Endothelial cell of coronary artery (primary cell): ENCODE data around the gene USF1. TPM values are rescaled to one million over a fixed set of nuclear protein-coding genes. Genes with fewer than 3 reads are reported as not detected.

Experiments used
- total RNA-seq: library from RNA; depleted of rRNA; stranded (reverse); fragments of >200 nt; gene quantifications from 2 replicates; pipeline ENCODE4 v1.2.3, GENCODE V29; 2014

USF1 gene
- total RNA-seq, result 87.5 and 122 TPM in 2 replicates

GRCh38 chr1:161045736-161046604 is at the start of gene USF1:
USF1 (minus strand) TSS chr1:161045977; CDS start chr1:161043275, 2,702 bp downstream.

DNA sequence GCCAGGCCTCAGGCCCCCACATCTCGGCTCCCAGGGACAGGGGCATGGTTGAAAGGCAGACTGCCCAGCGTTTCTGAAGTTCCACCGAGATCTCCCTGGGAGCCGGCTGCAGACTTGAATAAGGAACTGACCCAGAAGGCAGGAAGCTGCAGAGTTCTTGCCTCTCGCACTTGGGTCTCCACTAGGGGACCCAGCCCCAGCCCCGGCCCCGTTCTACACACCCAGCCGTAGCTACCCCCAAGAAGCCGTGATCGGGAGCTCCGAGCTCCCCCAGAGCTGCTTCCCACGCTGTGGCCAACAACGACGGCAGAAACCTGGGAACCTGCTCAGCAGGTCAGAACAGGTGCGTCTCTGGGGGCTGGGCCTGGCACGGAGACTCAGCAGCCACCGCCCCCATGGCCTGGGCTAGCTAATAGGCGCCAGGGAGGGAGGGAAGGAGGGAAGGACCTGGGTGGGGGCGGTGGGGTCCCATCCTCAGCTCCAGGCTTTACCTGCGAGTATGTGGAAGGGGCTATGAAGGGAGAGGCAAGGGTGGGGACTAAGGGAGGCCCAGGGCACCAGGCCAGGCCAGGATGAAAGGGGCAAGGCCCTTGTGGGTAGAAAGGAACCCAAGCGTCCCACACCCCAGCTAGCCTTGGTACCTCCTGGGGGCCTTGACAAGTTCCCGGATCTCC is 43.6 kb upstream of the USF1 start, which contains the start of gene NECTIN4:
Gene NECTIN4, minus strand, starts transcription at position 308 of the 674 bp plus-strand sequence. Its CDS starts 262 bp downstream, at position 46.

DNA sequence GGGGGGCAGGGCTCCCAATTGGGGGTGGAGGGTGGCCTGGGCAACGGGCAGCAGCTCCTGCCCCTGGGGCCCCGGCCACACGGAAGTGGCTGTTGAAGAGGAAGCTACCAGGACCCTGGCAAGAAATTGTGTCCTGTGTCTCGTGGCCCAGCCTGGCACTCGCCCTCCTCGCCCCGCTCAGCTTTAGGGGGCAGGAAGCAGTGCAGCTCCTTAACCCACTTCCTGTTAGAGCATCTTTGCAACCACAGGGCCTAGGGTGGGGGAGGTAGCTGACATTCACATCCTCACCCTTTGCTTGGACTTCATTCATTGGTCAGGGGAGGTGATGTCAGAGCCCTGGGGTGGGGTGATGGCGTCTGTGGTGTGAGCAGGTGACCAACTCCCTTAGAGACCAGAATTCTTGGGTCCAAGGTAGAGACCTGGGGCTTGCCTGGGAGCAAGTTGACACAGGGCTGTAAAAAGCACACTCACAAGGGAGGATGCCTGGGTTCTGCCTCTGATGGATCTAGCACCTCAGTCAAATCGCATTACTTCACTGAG is 24.0 kb upstream of the USF1 start, which contains the start of gene ARHGAP30:
Gene ARHGAP30, minus strand, starts transcription at position 161 of the 540 bp plus-strand sequence. CDS start 267 bp downstream, outside the sequence.

DNA sequence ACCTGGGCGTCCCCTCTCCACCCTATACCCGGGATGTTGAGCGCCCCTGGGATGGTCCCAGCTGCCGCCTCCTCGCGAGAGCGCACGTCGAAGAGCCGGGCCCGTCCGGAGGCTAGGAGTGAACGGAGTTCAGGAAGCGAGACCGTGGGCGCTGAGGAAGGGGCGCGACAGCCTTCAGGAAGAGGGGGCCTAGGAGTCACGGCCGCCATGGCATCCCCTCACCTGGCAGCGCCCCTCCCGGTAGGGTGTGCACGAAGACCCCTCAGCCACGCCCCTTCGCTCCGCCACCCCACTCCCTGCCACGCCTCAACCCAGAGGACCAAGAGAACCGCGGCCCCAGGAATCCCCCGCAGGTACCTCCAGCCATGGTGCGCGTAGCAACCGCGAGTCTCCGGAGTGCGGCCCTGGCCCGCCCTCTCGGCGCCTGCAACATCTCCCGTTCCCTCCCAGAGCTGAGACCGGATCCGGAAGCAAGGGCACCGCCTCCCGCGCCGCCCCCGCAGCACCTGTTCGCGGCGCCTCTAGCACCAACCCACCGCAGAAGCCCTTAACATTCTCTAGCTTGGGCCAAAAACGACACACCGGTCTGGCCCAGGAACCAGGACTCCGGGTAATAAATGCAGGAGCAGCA is 7.1 kb downstream of the USF1 start, which contains the start of gene TSTD1:
Gene TSTD1, minus strand, starts transcription at position 442 of the 631 bp plus-strand sequence. Its CDS starts 75 bp downstream, at position 367.

DNA sequence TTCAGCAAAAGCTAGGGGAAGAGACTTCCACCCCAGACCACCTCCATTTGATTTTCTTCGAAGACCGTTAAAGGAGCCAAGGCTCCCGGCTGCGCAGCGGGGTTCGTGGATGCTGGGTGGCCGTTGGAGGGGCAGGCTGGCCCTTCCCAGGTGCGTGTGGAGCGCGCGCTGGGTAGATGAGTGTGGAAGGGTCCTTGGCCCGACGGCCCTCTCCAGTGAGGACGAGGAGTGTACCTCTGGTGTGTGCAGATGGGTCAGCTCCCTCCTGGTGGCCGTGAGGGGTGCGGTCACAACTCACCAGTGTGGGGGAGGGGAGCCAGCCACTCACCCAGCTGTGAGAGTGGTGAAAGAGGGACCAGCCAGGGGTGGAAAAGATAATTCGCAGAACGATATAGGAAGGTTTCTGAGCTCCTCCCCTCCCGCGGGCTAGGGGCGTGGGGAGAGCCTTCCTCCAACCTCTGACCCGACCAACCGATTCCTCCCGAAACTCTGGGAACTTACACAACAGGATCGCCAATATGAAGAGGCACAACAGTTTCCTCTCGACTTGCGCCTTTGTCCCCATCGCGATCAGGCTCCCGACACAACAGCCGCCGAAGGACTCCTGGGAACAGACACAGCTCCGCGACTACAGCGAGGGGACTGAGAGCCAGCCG is 25.1 kb downstream of the USF1 start, which contains the start of gene F11R:
Gene F11R, minus strand, starts transcription at position 644 of the 656 bp plus-strand sequence. Its CDS starts 79 bp downstream, at position 565.

Other genes with a start within 250 kb of the USF1 start
- gene LY9, start 249.8 kb downstream of the USF1 start, total RNA-seq, result not detected in 2 replicates
- gene CD244, start 183.1 kb downstream of the USF1 start, total RNA-seq, result 0.09 TPM in 1 of 2 replicates, not detected in the other
- gene ITLN1, start 160.8 kb downstream of the USF1 start, total RNA-seq, result 0.27 and 0.38 TPM in 2 replicates
- 0.18 and 1.3 TPM in 2 replicates for gene ITLN2, start 91.2 kb downstream of the USF1 start, total RNA-seq
- gene F11R, start 24.8 kb downstream of the USF1 start, total RNA-seq, result 143 and 151 TPM in 2 replicates
- 8.9 and 22.9 TPM in 2 replicates for gene TSTD1, start 7.0 kb downstream of the USF1 start, total RNA-seq
- under 0.01 TPM in 1 of 2 replicates, not detected in the other for gene ARHGAP30, start 23.9 kb upstream of the USF1 start, total RNA-seq
- gene NECTIN4, start 43.6 kb upstream of the USF1 start, total RNA-seq, result 0.18 and 0.19 TPM in 2 replicates
- 0.66 and 1.1 TPM in 2 replicates for gene KLHDC9, start 52.4 kb upstream of the USF1 start, total RNA-seq
- 65.2 and 79.2 TPM in 2 replicates for gene PFDN2, start 72.1 kb upstream of the USF1 start, total RNA-seq
- 10.1 and 13.4 TPM in 2 replicates for gene NIT1, start 72.1 kb upstream of the USF1 start, total RNA-seq
- gene DEDD, start 86.7 kb upstream of the USF1 start, total RNA-seq, result 26.6 and 30.6 TPM in 2 replicates
- 124 and 137 TPM in 2 replicates for gene UFC1, start 108.0 kb upstream of the USF1 start, total RNA-seq
- gene USP21, start 113.5 kb upstream of the USF1 start, total RNA-seq, result 4.0 and 5.6 TPM in 2 replicates
- 12.1 and 16.0 TPM in 2 replicates for gene PPOX, start 120.4 kb upstream of the USF1 start, total RNA-seq
- 19.1 and 21.3 TPM in 2 replicates for gene B4GALT3, start 131.5 kb upstream of the USF1 start, total RNA-seq
- 13.9 and 58.5 TPM in 2 replicates for gene ADAMTS4, start 153.1 kb upstream of the USF1 start, total RNA-seq
- gene NDUFS2, start 156.4 kb upstream of the USF1 start, total RNA-seq, result 174 and 182 TPM in 2 replicates
- 0.36 and 0.47 TPM in 2 replicates for gene FCER1G, start 169.3 kb upstream of the USF1 start, total RNA-seq
- not detected in 2 replicates for gene APOA2, start 177.7 kb upstream of the USF1 start, total RNA-seq
- 16.8 and 17.5 TPM in 2 replicates for gene TOMM40L, start 180.1 kb upstream of the USF1 start, total RNA-seq
- gene NR1I3, start 192.2 kb upstream of the USF1 start, total RNA-seq, result not detected in 2 replicates
- gene PCP4L1, start 212.8 kb upstream of the USF1 start, total RNA-seq, result not detected in 2 replicates